A673 (cell line): ENCODE measurements around the gene FRMPD1. TPM values are rescaled to one million over a fixed set of nuclear protein-coding genes. Genes with fewer than 3 reads are reported as not detected.

Experiments used
- BruUV-seq: library from RNA; stranded (reverse); fragments of 400-500 nt; replicated peaks from 2 replicates; lab custom pipeline; 2021; lab: Mats Ljungman, UMichigan
- CTCF ChIA-PET: fragments of 300-600 bp; sonication (Branson Sonifier 250); formaldehyde crosslinking; loops from one replicate; lab custom pipeline; 2022; ENCODE audit warnings: antibody characterized with exemption; lab: Charles Lee
- POLR2A ChIA-PET: fragments of 300-600 bp; sonication (Branson Sonifier 250); formaldehyde crosslinking; loops from one replicate; lab custom pipeline; 2022; ENCODE audit warnings: antibody characterized with exemption; ENCODE audit not compliant: low non-redundant PET; lab: Charles Lee
- DNase-seq: peaks from one replicate; pipeline ENCODE4 v3.0.0-alpha.2; 2015; ENCODE audit warnings: low spot score
- H3K27ac ChIP-seq: fragments of 200-600 bp; sonication (generic); 2 replicates; pipeline ENCODE4 v1.5.1; 2016; ENCODE audit warnings: mixed run types, low read depth, mild to moderate bottlenecking, mixed read lengths, antibody characterized with exemption, low read length; ENCODE audit not compliant: poor library complexity, severe bottlenecking
- H3K27me3 ChIP-seq: fragments of 200-600 bp; sonication (generic); replicated peaks from 2 replicates; pipeline ENCODE4 v1.6.1; 2017; ENCODE audit warnings: mixed run types, low read depth, mild to moderate bottlenecking, mixed read lengths, antibody characterized with exemption, low read length; ENCODE audit not compliant: insufficient read depth, poor library complexity
- H3K36me3 ChIP-seq: fragments of 200-600 bp; sonication (generic); 2 replicates; pipeline ENCODE4 v1.6.1; 2016; ENCODE audit warnings: mixed run types, mild to moderate bottlenecking, mixed read lengths, antibody characterized with exemption, low read length; ENCODE audit not compliant: insufficient read depth, poor library complexity, severe bottlenecking
- H3K4me1 ChIP-seq: fragments of 200-600 bp; sonication (generic); 2 replicates; pipeline ENCODE4 v1.6.1; 2017; ENCODE audit warnings: mixed run types, mild to moderate bottlenecking, mixed read lengths, antibody characterized with exemption, low read length; ENCODE audit not compliant: insufficient read depth, poor library complexity, severe bottlenecking
- H3K4me3 ChIP-seq: fragments of 200-600 bp; sonication (generic); 2 replicates; pipeline ENCODE4 v1.5.1; 2016; ENCODE audit warnings: low read depth, mixed run types, mild to moderate bottlenecking, mixed read lengths, low read length; ENCODE audit not compliant: poor library complexity, severe bottlenecking
- H3K9me3 ChIP-seq: fragments of 200-600 bp; sonication (generic); 2 replicates; pipeline ENCODE4 v1.6.1; 2016; ENCODE audit warnings: mixed run types, low read depth, mild to moderate bottlenecking, mixed read lengths, antibody characterized with exemption, low read length; ENCODE audit not compliant: poor library complexity, severe bottlenecking
- CTCF ChIP-seq: fragments of 300-800, 200-600 bp; sonication (generic); conservative IDR thresholded peaks from 2 replicates; pipeline ENCODE4 v1.5.1; 2017; ENCODE audit warnings: low read depth, mild to moderate bottlenecking, antibody characterized with exemption, low read length, moderate library complexity, mixed read lengths
- EZH2 ChIP-seq: fragments of 200-600 bp; sonication (generic); IDR thresholded peaks from 2 replicates; pipeline ENCODE4 v1.6.1; 2017; ENCODE audit warnings: borderline replicate concordance, low read depth, mild to moderate bottlenecking, mixed read lengths, antibody characterized with exemption, low read length; ENCODE audit not compliant: poor library complexity, severe bottlenecking
- intact Hi-C: fragments of 100-400 bp; cut with micrococcal nuclease; formaldehyde crosslinking; loops from one replicate; pipeline ENCODE4 v1.10.0; 2022; ENCODE audit not compliant: unreplicated experiment
- total RNA-seq: library from RNA; stranded (reverse); gene quantifications from 2 replicates; pipeline ENCODE4 v1.2.3, GENCODE V29; 2021

FRMPD1 gene
- total RNA-seq, 1 experiment from 2014 or later = not detected

GRCh38 chr9:37775216-37775919, 124.6 kb downstream of the FRMPD1 start:
- POLR2A ChIA-PET = no interaction called here
- intact Hi-C loops = no loop called here
- no TSS peak for BruUV-seq
- no peaks in the 10 kb centered on the region for H3K27me3 ChIP-seq
- no peaks in the 10 kb centered on the region for H3K9me3 ChIP-seq
- H3K4me3 ChIP-seq = no peak overlapping the region
- H3K27ac ChIP-seq = no peak overlapping the region
- TF ChIP-seq CTCF (no peak), EZH2 (no peak)
- no peak for DNase-seq
- CTCF ChIA-PET = interaction anchor here (0.6 kb wide), 1 partner anchor 148 kb away, joined by 4 read pairs; no protein-coding TSS in a partner anchor
- H3K36me3 ChIP-seq = peaks cover 39% of the 10 kb centered on the region
- no peaks in the 10 kb centered on the region for H3K4me1 ChIP-seq

DNA sequence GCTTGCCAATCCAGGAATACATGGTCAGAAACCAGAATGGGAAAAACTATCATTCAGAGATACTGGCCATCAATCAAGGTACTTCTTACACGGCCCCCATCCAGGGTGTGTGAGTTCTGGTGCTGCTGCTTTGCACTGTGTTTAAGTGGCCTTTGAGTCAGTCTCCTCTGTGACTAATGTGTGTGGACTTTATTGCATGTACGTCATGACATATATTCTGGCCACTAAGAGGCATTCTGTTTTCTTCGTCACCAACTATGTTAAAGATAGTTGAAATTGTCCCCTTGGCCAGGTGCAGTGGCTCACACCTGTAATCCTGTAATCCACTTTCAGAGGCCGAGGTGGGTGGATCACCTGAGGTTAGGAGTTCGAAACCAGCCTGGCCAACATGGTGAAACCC, 125.6 kb downstream of the FRMPD1 start:
- Histone ChIP-seq H3K4me3 (no peak overlapping the region), H3K27me3 (no peaks in the 10 kb centered on the region), H3K36me3 (peaks cover 49% of the 10 kb centered on the region), H3K4me1 (no peaks in the 10 kb centered on the region), H3K27ac (no peak overlapping the region), H3K9me3 (no peaks in the 10 kb centered on the region)
- BruUV-seq = no TSS peak
- intact Hi-C loops = no loop called here
- no peak for DNase-seq
- CTCF ChIA-PET = no interaction called here
- TF ChIP-seq CTCF (no peak), EZH2 (no peak)
- POLR2A ChIA-PET = no interaction called here

DNA sequence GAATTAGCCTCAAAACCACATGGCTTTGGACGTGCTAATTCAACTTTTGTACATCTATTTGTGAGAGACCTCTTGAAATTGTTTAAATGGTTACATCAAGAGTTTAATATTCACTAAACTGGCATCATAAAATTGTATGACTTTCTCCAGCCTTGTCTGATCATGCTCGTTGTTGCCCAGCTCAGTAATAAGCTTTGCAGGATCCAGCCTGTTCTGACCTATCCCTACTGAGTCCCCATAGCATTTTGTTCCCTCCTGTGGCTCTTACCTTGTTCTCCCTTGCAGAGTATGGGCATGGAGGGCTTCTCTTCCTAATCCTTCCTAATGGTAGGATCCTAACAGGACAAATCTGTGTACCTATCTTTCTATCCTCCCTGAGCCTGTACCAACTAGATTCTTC, 127.8 kb downstream of the FRMPD1 start:
- ChIA-PET CTCF (no interaction called here), POLR2A (interaction anchor here (1.0 kb wide), 1 partner anchor 23 kb away, joined by 4 read pairs; no protein-coding TSS in a partner anchor)
- Histone ChIP-seq H3K36me3 (peaks cover 71% of the 10 kb centered on the region), H3K4me3 (no peak overlapping the region), H3K9me3 (no peaks in the 10 kb centered on the region), H3K27ac (no peak overlapping the region), H3K4me1 (peaks cover 11% of the 10 kb centered on the region), H3K27me3 (no peaks in the 10 kb centered on the region)
- no TSS peak for BruUV-seq
- intact Hi-C loops = no loop called here
- DNase-seq = no peak
- no peak for TF ChIP-seq EZH2
- TF ChIP-seq CTCF = no peak
